A673 (cell line): Measurements from ENCODE around the gene COLEC12. TPM values are rescaled to one million over a fixed set of nuclear protein-coding genes. Genes with fewer than 3 reads are reported as not detected.

Source experiments
- BruUV-seq: library from RNA; stranded (reverse); fragments of 400-500 nt; replicated peaks from 2 replicates; lab custom pipeline; 2021; lab: Mats Ljungman, UMichigan
- CTCF ChIA-PET: fragments of 300-600 bp; sonication (Branson Sonifier 250); formaldehyde crosslinking; loops from one replicate; lab custom pipeline; 2022; ENCODE audit warnings: antibody characterized with exemption; lab: Charles Lee
- POLR2A ChIA-PET: fragments of 300-600 bp; sonication (Branson Sonifier 250); formaldehyde crosslinking; loops from one replicate; lab custom pipeline; 2022; ENCODE audit warnings: antibody characterized with exemption; ENCODE audit not compliant: low non-redundant PET; lab: Charles Lee
- DNase-seq: peaks from one replicate; pipeline ENCODE4 v3.0.0-alpha.2; 2015; ENCODE audit warnings: low spot score
- H3K27ac ChIP-seq: fragments of 200-600 bp; sonication (generic); 2 replicates; pipeline ENCODE4 v1.5.1; 2016; ENCODE audit warnings: mixed run types, low read depth, mild to moderate bottlenecking, mixed read lengths, antibody characterized with exemption, low read length; ENCODE audit not compliant: poor library complexity, severe bottlenecking
- H3K27me3 ChIP-seq: fragments of 200-600 bp; sonication (generic); replicated peaks from 2 replicates; pipeline ENCODE4 v1.6.1; 2017; ENCODE audit warnings: mixed run types, low read depth, mild to moderate bottlenecking, mixed read lengths, antibody characterized with exemption, low read length; ENCODE audit not compliant: insufficient read depth, poor library complexity
- H3K36me3 ChIP-seq: fragments of 200-600 bp; sonication (generic); 2 replicates; pipeline ENCODE4 v1.6.1; 2016; ENCODE audit warnings: mixed run types, mild to moderate bottlenecking, mixed read lengths, antibody characterized with exemption, low read length; ENCODE audit not compliant: insufficient read depth, poor library complexity, severe bottlenecking
- H3K4me1 ChIP-seq: fragments of 200-600 bp; sonication (generic); 2 replicates; pipeline ENCODE4 v1.6.1; 2017; ENCODE audit warnings: mixed run types, mild to moderate bottlenecking, mixed read lengths, antibody characterized with exemption, low read length; ENCODE audit not compliant: insufficient read depth, poor library complexity, severe bottlenecking
- H3K4me3 ChIP-seq: fragments of 200-600 bp; sonication (generic); 2 replicates; pipeline ENCODE4 v1.5.1; 2016; ENCODE audit warnings: low read depth, mixed run types, mild to moderate bottlenecking, mixed read lengths, low read length; ENCODE audit not compliant: poor library complexity, severe bottlenecking
- H3K9me3 ChIP-seq: fragments of 200-600 bp; sonication (generic); 2 replicates; pipeline ENCODE4 v1.6.1; 2016; ENCODE audit warnings: mixed run types, low read depth, mild to moderate bottlenecking, mixed read lengths, antibody characterized with exemption, low read length; ENCODE audit not compliant: poor library complexity, severe bottlenecking
- CTCF ChIP-seq: fragments of 300-800, 200-600 bp; sonication (generic); conservative IDR thresholded peaks from 2 replicates; pipeline ENCODE4 v1.5.1; 2017; ENCODE audit warnings: low read depth, mild to moderate bottlenecking, antibody characterized with exemption, low read length, moderate library complexity, mixed read lengths
- EZH2 ChIP-seq: fragments of 200-600 bp; sonication (generic); IDR thresholded peaks from 2 replicates; pipeline ENCODE4 v1.6.1; 2017; ENCODE audit warnings: borderline replicate concordance, low read depth, mild to moderate bottlenecking, mixed read lengths, antibody characterized with exemption, low read length; ENCODE audit not compliant: poor library complexity, severe bottlenecking
- intact Hi-C: fragments of 100-400 bp; cut with micrococcal nuclease; formaldehyde crosslinking; loops from one replicate; pipeline ENCODE4 v1.10.0; 2022; ENCODE audit not compliant: unreplicated experiment
- total RNA-seq: library from RNA; stranded (reverse); gene quantifications from 2 replicates; pipeline ENCODE4 v1.2.3, GENCODE V29; 2021

COLEC12 gene
- total RNA-seq, 1 experiment from 2014 or later = 0.86 TPM

GRCh38 chr18:417495-417894 is 83.0 kb downstream of the COLEC12 start:
- H3K27ac ChIP-seq = no peak overlapping the region
- no peaks in the 10 kb centered on the region for H3K36me3 ChIP-seq
- no peak overlapping the region for H3K4me3 ChIP-seq
- intact Hi-C loops = no loop called here
- ChIA-PET POLR2A (no interaction called here), CTCF (no interaction called here)
- H3K4me1 ChIP-seq = no peaks in the 10 kb centered on the region
- no peaks in the 10 kb centered on the region for H3K9me3 ChIP-seq
- no peaks in the 10 kb centered on the region for H3K27me3 ChIP-seq
- BruUV-seq = no TSS peak
- DNase-seq = no peak
- TF ChIP-seq CTCF = no peak
- TF ChIP-seq EZH2 = no peak

- H3K4me3 ChIP-seq = no peak overlapping the region
- no peaks in the 10 kb centered on the region for H3K4me1 ChIP-seq
- POLR2A ChIA-PET = no interaction called here
- no peak for DNase-seq
- H3K27ac ChIP-seq = no peak overlapping the region
- intact Hi-C loops = no loop called here
- CTCF ChIA-PET = no interaction called here
- no peaks in the 10 kb centered on the region for H3K9me3 ChIP-seq
- no peaks in the 10 kb centered on the region for H3K27me3 ChIP-seq
- no peaks in the 10 kb centered on the region for H3K36me3 ChIP-seq
- BruUV-seq = no TSS peak
- TF ChIP-seq EZH2 (no peak), CTCF (no peak)
Measured at GRCh38 chr18:416930-417329, 83.6 kb downstream of the COLEC12 start.

GRCh38 chr18:415617-416612 is 84.6 kb downstream of the COLEC12 start:
- Histone ChIP-seq H3K27ac (no peak overlapping the region), H3K4me1 (no peaks in the 10 kb centered on the region), H3K36me3 (no peaks in the 10 kb centered on the region), H3K9me3 (no peaks in the 10 kb centered on the region), H3K4me3 (no peak overlapping the region), H3K27me3 (no peaks in the 10 kb centered on the region)
- ChIA-PET CTCF (no interaction called here), POLR2A (interaction anchor here (0.6 to 0.7 kb wide), 2 partner anchors 51 to 145 kb away, joined by 3 read pairs; no protein-coding TSS in a partner anchor)
- TF ChIP-seq EZH2 (no peak), CTCF (no peak)
- intact Hi-C loops = no loop called here
- no TSS peak for BruUV-seq
- DNase-seq = no peak
